ENCODE measurements around the gene TBX21. TPM values are rescaled to one million over a fixed set of nuclear protein-coding genes. Genes with fewer than 3 reads are reported as not detected.

The TBX21 gene
- total RNA-seq, 1 experiment from 2014 or later = 0.20 TPM

DNA sequence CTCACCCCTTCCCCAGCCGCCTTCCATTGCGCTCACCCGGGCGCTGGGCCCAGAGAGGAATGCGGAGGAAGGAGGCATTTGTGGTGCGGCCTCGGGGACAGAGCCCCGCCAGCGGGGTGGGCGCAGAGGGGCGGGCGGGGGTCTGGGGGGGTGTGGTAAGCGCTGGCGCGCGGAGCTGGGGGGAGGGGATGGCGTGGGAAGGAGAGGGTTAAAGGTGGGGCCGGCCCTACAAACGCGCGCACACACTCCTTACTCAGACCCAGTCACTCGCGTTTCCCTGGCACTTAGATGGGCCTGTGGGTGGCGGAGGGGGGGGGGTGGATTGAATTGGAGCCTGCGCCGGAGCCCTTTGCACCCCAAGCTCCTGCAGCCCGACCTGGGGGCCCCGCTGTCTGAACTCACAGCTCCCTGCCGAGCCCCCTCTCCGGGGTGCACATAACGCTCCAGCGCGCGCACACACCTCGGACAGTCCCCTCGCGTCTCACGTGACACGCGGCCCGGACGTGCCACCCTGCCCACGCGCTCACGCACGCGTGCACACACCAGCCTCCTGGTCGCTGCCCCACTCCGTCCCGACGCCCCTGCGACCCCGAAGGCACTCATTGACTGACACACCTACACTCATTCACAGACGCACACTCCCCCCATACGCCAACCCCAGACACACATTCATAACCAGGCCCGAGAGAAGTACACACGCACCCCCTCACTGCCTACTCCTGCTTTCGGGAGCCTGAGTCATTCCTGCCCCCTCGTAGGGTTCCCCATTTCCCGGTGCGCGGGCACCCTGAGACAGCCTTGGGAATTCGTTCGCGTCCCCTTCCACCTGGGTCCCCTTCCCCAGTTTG lies 38.2 kb upstream of the TBX21 start:
- intact Hi-C loops (cut with micrococcal nuclease) = no loop called here
- H3K27me3 ChIP-seq (ENCODE audit: insufficient read depth, low read length) = no peaks in the 10 kb centered on the region
- H3K9me2 ChIP-seq (ENCODE audit: insufficient read depth) = no peaks in the 10 kb centered on the region
- ATAC-seq = peak; percentile 33
- ChIA-PET CTCF (interaction anchor here (0.6 to 1.2 kb wide), 2 partner anchors 106 to 137 kb away, joined by 3 to 4 read pairs; partner anchors contain the start of genes LRRC46 and MRPL10), RAD21 (ENCODE audit: low non-redundant PET in 1 of 2, low total read pairs in 2 of 2, uncharacterized antibody in 2 of 2, unreplicated experiment in 2 of 2) (no interaction called here), POLR2A (interaction anchor here (1.5 kb wide), 1 partner anchor 11 kb away, joined by 3 read pairs; no protein-coding TSS in a partner anchor)
- H3K36me3 ChIP-seq (ENCODE audit: control insufficient read depth in 1 of 2, insufficient read depth in 2 of 2, low read length in 2 of 2) = no peaks in the 10 kb centered on the region
- peak; percentile 42; the same call in 1 of the 2 replicates for TF ChIP-seq POLR2AphosphoS5 (IDR thresholded peaks at IDR 0.05; ENCODE audit: low read depth, low read length)
- TF ChIP-seq ATF3 (IDR thresholded peaks at IDR 0.05) = no peak
- TF ChIP-seq TCF7L2 (IDR thresholded peaks at IDR 0.05; ENCODE audit: borderline replicate concordance, extremely low read depth, insufficient read depth, insufficient read length) = peak; percentile 38
- TF ChIP-seq CTCF (IDR thresholded peaks at IDR 0.05 in 2 of 3, conservative IDR thresholded peaks at IDR 0.05 in 1 of 3; ENCODE audit: borderline replicate concordance in 1 of 3, insufficient read depth in 1 of 3, low read depth in 2 of 3, low read length in 2 of 3) = no peak
- H3K4me3 ChIP-seq (replicated peaks in 1 of 2; ENCODE audit: low read depth in 1 of 2, low read length in 2 of 2) = peak overlapping the region; percentile 62 to 74
- no peaks in the 10 kb centered on the region for H4K20me1 ChIP-seq (ENCODE audit: insufficient read depth)
- peaks cover 25 to 42% of the 10 kb centered on the region in 2 experiments for H3K4me1 ChIP-seq (ENCODE audit: control insufficient read depth in 1 of 2, insufficient read depth in 2 of 2, low read length in 2 of 2)
- TSS peak; percentile 26 for BruUV-seq (replicated peaks)
- H3K27ac ChIP-seq (ENCODE audit: low read depth, low read length) = peak overlapping the region; percentile 62; the same call in 1 of the 2 replicates
- H2AFZ ChIP-seq (ENCODE audit: low read depth, low read length, poor library complexity, severe bottlenecking) = no peak overlapping the region
- H3K9me3 ChIP-seq (ENCODE audit: control insufficient read depth in 1 of 2, insufficient read depth in 1 of 2, low read depth in 1 of 2, low read length in 2 of 2) = no peaks in the 10 kb centered on the region
- no peaks in the 10 kb centered on the region for H3K79me2 ChIP-seq (ENCODE audit: insufficient read depth, low read length)
- H3K4me2 ChIP-seq (ENCODE audit: low read length) = peak overlapping the region; percentile 91
- no peak for DNase-seq (ENCODE audit: low read depth, low spot score)
- H3K9ac ChIP-seq (ENCODE audit: low read length) = peak overlapping the region; percentile 70
